Lung (tissue), 12 donors: ENCODE data around the gene ACTA1. TPM values are rescaled to one million over a fixed set of nuclear protein-coding genes. Genes with fewer than 3 reads are reported as not detected.
"Not testable (repeated sequence)": the region's sequence is repeated elsewhere in the genome, so short reads cannot be mapped to it uniquely, and the experiment has no call there.

Experiments used
- ATAC-seq: fragments of 200-7000 bp; cut with Tn5 transposase; one replicate; pipeline ENCODE4 v1.9.1; 2020; ENCODE audit warnings: moderate number of reproducible peaks; ENCODE audit not compliant: insufficient read depth, low FRiP score
- DNase-seq, 3 donors: peaks; one replicate each; pipeline ENCODE4 v3.0.0-alpha.2; 2013 to 2017
- H3K27ac ChIP-seq, 2 donors: one replicate each; pipeline ENCODE4 v1.5.1; 2013; ENCODE audit warnings: mild to moderate bottlenecking in 2 of 2, moderate library complexity in 2 of 2, control low read depth in 1 of 2, inconsistent platforms in 1 of 2, low read depth in 1 of 2, low read length in 1 of 2
- H3K27me3 ChIP-seq, 3 donors: one replicate each; pipeline ENCODE4 v1.5.1; 2013; ENCODE audit warnings: low read length in 2 of 3; ENCODE audit not compliant: control insufficient read depth in 3 of 3, insufficient read depth in 3 of 3
- H3K36me3 ChIP-seq, 4 donors: one replicate each; pipeline ENCODE4 v1.5.1; 2013; ENCODE audit warnings: low read length in 4 of 4, mild to moderate bottlenecking in 1 of 4, moderate library complexity in 1 of 4; ENCODE audit not compliant: control insufficient read depth in 4 of 4, insufficient read depth in 4 of 4
- H3K4me1 ChIP-seq, 5 donors: one replicate each; pipeline ENCODE4 v1.5.1; 2013; ENCODE audit warnings: low read length in 5 of 5, mild to moderate bottlenecking in 2 of 5, moderate library complexity in 1 of 5; ENCODE audit not compliant: control insufficient read depth in 5 of 5, insufficient read depth in 5 of 5
- H3K4me3 ChIP-seq: one replicate; pipeline ENCODE4 v1.5.1; 2013; ENCODE audit warnings: mild to moderate bottlenecking, control low read depth, moderate library complexity
- H3K9ac ChIP-seq, 2 donors: one replicate each; pipeline ENCODE4 v1.5.1; 2013; ENCODE audit warnings: low read length in 2 of 2, control low read depth in 1 of 2; ENCODE audit not compliant: insufficient read depth in 1 of 2
- H3K9me3 ChIP-seq, 4 donors: one replicate each; pipeline ENCODE4 v1.5.1; 2013; ENCODE audit warnings: low read length in 3 of 4, mild to moderate bottlenecking in 1 of 4, moderate library complexity in 1 of 4; ENCODE audit not compliant: control insufficient read depth in 4 of 4, insufficient read depth in 3 of 4
- WGBS, 2 donors: extraction: QIAGEN DNeasy Blood & Tissue Kit; methylation state at CpG; one replicate each; pipeline ENCODE4 v1.1.7; 2013; 5-methylcytosine and 5-hydroxymethylcytosine counted together
- polyA plus RNA-seq, 2 donors: library from polyadenylated mRNA; stranded (reverse); fragments of 200-250 nt; gene quantifications; one replicate each; pipeline ENCODE4 v1.2.1, GENCODE V29; 2013
- total RNA-seq, 2 donors: library from RNA; depleted of rRNA in 1 of 2; stranded (reverse); fragments of >200 nt in 1 of 2; gene quantifications; one replicate each; pipeline ENCODE4 v1.2.1, GENCODE V29; 2014 to 2021
- TF ChIP-seq, protein P1 (sequence below): IDR thresholded peaks from 2 replicates; pipeline ENCODE4 v1.5.1; 2012; ENCODE audit warnings: mild to moderate bottlenecking; ENCODE audit errors: control extremely low read depth, extremely low read depth
- donor health status: control.
- donor health status: control.
- donor health status: Bipolar disorder and iron deficiency.
- donor health status: healthy.
- donor health status: DM: yes; HTN: yes; CAD: no.

Gene ACTA1
- total and polyA plus RNA-seq, 4 donors, result 0.33 to 1.4 (median 0.77) TPM

- ATAC-seq, H3K9ac ChIP-seq, H3K27ac ChIP-seq, DNase-seq, H3K4me3 ChIP-seq, H3K36me3 ChIP-seq, H3K9me3 ChIP-seq: not testable (repeated sequence)
- 88 to 94% methylated on average over 5 of the region's 5 CpGs for WGBS, 2 donors
- Histone ChIP-seq H3K4me1 (peaks cover 0 to 17% (median 3%) of the 10 kb centered on the region in 5 donors), H3K27me3 (peaks cover 0 to 35% (median 34%) of the 10 kb centered on the region in 3 donors)
Measured at GRCh38 chr1:229412810-229413209, 21.1 kb downstream of the ACTA1 start.

- TF ChIP-seq, protein P1, sequence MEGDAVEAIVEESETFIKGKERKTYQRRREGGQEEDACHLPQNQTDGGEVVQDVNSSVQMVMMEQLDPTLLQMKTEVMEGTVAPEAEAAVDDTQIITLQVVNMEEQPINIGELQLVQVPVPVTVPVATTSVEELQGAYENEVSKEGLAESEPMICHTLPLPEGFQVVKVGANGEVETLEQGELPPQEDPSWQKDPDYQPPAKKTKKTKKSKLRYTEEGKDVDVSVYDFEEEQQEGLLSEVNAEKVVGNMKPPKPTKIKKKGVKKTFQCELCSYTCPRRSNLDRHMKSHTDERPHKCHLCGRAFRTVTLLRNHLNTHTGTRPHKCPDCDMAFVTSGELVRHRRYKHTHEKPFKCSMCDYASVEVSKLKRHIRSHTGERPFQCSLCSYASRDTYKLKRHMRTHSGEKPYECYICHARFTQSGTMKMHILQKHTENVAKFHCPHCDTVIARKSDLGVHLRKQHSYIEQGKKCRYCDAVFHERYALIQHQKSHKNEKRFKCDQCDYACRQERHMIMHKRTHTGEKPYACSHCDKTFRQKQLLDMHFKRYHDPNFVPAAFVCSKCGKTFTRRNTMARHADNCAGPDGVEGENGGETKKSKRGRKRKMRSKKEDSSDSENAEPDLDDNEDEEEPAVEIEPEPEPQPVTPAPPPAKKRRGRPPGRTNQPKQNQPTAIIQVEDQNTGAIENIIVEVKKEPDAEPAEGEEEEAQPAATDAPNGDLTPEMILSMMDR, result no peak
- Histone ChIP-seq H3K36me3 (no peaks in the 10 kb centered on the region), H3K27ac (no peak overlapping the region), H3K9ac (no peak overlapping the region), H3K9me3 (peaks cover 0 to 2% (median 0%) of the 10 kb centered on the region in 4 donors), H3K4me1 (peaks cover 0 to 25% (median 3%) of the 10 kb centered on the region in 5 donors), H3K27me3 (peaks cover 0 to 42% (median 42%) of the 10 kb centered on the region in 3 donors), H3K4me3 (no peak overlapping the region)
- ATAC-seq (no peak), DNase-seq (no peak)
- 73 to 82% methylated on average over 7 of the region's 7 CpGs for WGBS, 2 donors
Measured at GRCh38 chr1:229412056-229412455, 21.8 kb downstream of the ACTA1 start.

- H3K27me3 ChIP-seq, result peaks cover 0 to 47% (median 45%) of the 10 kb centered on the region in 3 donors
- H3K27ac ChIP-seq, result peak overlapping the region in 1 of 2 donors; percentile 53
- peaks cover 0 to 26% (median 3%) of the 10 kb centered on the region in 5 donors for H3K4me1 ChIP-seq
- peaks cover 0 to 2% (median 0%) of the 10 kb centered on the region in 4 donors for H3K9me3 ChIP-seq
- TF ChIP-seq, protein P1, result no peak
- no peaks in the 10 kb centered on the region for H3K36me3 ChIP-seq
- no peak overlapping the region for H3K9ac ChIP-seq
- DNase-seq (no peak), ATAC-seq (no peak)
- 47 to 54% methylated on average over 11 of the region's 11 CpGs for WGBS, 2 donors
- H3K4me3 ChIP-seq, result no peak overlapping the region
Measured at GRCh38 chr1:229411434-229412055, 22.3 kb downstream of the ACTA1 start.

GRCh38 chr1:229410692-229411433, 23.0 kb downstream of the ACTA1 start:
- Histone ChIP-seq H3K27me3 (peaks cover 0 to 52% (median 51%) of the 10 kb centered on the region in 3 donors), H3K4me1 (peaks cover 0 to 26% (median 3%) of the 10 kb centered on the region in 5 donors), H3K4me3 (no peak overlapping the region), H3K36me3 (no peaks in the 10 kb centered on the region), H3K9ac (no peak overlapping the region), H3K9me3 (peaks cover 0 to 2% (median 0%) of the 10 kb centered on the region in 4 donors), H3K27ac (peak overlapping the region in 1 of 2 donors; percentile 81)
- ATAC-seq (peak; percentile 71), DNase-seq (peak; percentile 29 to 41 (median 37))
- 29 to 31% methylated on average over 14 of the region's 14 CpGs for WGBS, 2 donors
- TF ChIP-seq, protein P1, result no peak
